Stimulated activated CD4-positive, alpha-beta T cell treated with anti-CD3 and anti-CD28 coated beads, Interleukin-4, amount 100 ng/mL, for 48 hours (primary cell): ENCODE results near the gene KEL.
A peak's percentile ranks its signal among the peaks of the same experiment; 100 is the strongest.
"Not testable (repeated sequence)": the region's sequence is repeated elsewhere in the genome, so short reads cannot be mapped to it uniquely, and the experiment has no call there.

Source experiments
- DNase-seq, 2 donors: peaks; one replicate each; pipeline ENCODE4 v3.0.0-alpha.2; 2020; ENCODE audit warnings: low read depth in 2 of 2

Gene KEL, protein sequence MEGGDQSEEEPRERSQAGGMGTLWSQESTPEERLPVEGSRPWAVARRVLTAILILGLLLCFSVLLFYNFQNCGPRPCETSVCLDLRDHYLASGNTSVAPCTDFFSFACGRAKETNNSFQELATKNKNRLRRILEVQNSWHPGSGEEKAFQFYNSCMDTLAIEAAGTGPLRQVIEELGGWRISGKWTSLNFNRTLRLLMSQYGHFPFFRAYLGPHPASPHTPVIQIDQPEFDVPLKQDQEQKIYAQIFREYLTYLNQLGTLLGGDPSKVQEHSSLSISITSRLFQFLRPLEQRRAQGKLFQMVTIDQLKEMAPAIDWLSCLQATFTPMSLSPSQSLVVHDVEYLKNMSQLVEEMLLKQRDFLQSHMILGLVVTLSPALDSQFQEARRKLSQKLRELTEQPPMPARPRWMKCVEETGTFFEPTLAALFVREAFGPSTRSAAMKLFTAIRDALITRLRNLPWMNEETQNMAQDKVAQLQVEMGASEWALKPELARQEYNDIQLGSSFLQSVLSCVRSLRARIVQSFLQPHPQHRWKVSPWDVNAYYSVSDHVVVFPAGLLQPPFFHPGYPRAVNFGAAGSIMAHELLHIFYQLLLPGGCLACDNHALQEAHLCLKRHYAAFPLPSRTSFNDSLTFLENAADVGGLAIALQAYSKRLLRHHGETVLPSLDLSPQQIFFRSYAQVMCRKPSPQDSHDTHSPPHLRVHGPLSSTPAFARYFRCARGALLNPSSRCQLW

DNA sequence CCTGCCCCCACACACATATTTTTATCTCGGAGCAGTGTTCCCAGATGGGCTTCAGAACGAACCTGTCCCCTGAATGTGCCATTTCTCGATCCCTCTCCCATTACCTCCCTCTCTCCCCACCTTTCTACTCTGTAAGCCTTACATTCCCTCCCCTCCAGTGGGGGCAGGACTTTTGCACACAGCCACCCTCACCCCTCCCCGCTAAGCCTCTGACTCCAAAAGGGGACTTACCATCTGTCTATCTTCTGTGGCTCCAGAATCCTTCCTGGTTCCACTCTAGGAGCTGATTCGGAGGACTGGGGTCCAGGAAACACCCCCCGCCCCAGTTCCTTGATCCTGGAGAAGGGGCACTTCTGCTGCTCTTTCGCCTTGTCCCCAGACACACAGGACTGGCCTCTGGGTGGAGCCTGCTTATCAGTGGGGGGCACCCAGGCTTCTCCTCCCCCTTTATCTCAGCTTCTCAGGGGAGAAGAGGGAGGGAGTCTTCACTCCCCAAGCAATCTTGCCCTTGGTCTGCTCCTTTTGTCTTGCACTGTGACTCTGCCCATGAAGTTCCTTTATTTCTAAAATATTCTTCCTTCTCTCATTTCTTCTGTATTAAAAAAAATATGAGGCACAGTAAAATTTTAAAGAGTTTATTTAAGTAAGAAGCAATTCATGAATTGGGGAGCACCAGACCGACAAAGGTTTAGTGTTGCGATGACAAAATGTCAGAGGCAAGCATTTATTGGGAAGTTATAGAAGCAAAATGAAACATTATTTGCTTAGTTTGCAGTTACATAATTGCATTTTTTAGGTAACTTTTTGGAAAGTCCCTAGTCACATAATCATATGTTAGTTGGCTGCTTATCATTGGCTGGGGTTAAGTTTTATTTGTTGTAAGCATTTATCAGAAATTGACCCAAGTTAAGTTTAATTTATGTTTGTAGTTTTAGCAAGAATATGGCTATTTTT, at the start of gene KEL:
TSS of gene KEL (minus strand) at position 391 of the 954 bp plus-strand sequence. CDS start at position 234, 157 bp downstream.
- no peak for DNase-seq

DNA sequence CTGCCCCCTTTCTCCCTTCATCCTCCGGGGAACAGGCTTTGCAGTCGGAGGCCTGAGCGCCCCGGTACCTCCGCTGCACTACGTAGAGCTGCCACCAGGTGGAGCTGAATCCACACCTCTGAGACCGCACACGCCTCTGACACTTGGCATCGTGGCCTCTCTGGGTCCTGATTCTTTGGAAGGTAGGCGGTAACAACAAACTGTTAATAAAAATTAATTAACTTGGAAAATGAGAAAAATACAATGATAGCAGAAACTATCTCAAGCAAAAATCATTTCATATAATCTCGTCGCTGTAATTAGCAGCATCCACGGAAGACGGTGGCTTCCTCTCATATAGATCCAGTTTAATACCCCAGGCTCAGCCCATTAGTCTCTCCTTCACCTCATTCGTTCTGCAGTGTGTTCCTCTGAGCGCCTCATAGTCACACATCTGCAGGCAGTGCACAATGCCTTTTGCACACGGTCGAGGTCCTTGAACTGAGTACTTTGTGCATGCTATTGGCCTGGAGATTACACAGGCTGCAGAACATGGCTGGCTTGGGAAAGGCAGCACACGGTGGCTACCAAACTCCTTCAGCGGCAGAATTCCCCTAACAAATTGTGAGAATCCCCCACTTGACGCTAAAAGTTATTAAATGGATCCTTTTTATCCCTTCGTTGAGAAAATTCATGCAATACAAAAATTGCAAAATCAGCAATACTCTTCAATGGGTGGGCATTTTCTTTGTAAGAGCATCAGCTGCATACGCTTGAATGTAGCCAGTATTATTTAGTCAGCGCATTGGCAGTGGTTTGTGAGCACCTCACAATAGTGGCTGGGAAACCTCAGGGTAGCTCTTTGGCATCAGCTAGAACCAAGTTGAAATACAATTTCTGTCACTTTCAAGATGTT, 46.1 kb upstream of the KEL start:
- peak; percentile 71 to 80 for DNase-seq

DNA sequence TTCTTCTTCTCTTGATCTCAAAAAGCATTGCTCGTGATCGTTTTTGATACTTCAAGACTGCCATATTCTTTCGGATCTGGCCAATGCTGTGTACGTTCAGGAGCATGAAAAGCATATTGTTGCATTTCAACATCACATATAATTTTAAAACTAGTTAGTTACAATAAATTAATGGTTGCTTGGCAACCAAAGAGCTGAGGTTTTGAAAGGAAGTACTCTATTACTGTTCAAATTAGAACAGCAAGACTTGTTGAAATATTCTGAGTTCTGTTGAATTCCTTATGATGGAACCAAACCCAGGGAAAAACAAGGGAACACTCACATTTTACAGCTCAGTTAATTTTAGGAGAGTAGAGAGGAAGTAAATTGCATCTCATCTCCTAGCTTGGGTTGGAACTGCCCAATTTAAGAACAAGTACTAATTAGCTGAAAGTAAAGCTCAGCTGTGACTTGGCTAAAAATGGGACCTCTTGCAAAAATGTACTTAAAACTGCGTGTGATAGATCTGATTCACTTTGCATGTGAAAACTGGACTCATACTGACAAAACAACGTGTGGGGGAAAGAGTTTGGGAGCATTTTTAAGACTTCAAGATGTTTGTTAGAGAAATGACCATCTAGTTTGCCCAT, 43.6 kb upstream of the KEL start:
- no peak for DNase-seq

DNA sequence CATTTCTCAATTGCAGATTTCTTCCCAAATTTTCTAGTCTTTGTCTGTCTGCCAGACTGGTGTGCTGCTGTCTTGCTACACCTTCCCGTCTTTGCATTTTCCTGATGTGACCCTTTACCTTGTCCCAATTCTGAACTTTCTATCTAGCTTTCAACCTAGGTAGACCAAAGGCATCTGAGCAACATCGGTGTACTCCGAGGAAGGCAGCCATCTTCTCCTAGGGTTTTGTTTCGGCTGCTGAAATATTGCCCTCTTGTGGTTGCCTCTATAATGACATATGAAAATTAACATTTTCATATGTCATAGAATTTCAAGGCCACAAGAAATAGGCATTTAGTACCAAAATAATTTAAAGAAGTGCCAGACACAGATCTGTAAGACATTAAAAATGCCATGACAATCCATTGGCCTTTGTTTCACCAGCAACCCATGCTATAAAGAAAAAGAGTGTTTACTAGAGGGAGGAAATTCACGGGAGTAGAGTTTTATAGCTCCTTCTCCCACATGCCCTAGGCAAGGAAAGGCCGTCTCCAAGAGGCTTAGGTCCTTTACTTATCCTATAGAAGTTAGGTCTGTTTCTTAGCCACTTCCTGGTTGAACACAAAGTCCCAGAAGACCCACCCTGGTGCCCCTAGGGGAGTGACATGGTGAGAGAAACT, 41.4 kb upstream of the KEL start:
- peak in 1 of 2 donors; percentile 16 for DNase-seq

DNA sequence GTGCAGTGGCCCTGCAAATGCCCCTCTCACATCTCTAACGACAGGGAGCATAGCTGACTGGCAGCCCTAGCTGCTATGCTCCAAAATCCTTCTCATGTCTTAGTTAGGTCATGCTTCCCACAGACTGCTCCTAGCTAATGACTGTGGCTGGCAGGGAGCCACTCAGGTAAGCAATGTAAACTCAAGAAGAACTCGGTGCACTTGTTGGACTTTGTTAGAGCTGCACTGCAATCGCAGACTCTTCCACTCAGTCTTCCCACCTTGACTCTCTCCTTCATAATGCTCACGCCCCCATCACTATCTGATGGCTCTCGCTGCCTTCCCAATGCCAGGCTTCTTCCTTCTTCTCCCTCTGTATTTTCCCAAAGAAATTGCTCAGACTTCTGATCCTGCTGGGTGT, 40.7 kb upstream of the KEL start:
- DNase-seq, result no peak

DNA sequence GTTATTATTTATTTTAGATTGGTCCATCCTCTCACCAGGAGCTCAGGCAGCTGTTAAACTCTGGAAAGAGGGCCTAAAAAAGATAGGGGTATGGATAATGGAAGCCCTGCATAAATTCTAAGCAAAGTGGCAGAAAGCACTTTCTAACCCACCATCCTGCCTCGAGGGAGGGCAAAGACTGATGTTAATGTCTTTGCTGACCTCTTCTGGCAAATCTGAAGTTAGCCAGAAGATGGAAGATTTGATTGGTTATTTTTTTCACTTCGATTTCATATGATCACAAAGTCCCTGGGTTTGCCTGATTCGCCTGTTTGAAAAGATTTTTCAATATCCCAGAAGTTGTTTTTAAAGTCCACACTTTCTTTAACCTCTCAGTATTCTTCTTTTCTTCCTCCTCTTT, 39.9 kb upstream of the KEL start:
- DNase-seq, result no peak

DNA sequence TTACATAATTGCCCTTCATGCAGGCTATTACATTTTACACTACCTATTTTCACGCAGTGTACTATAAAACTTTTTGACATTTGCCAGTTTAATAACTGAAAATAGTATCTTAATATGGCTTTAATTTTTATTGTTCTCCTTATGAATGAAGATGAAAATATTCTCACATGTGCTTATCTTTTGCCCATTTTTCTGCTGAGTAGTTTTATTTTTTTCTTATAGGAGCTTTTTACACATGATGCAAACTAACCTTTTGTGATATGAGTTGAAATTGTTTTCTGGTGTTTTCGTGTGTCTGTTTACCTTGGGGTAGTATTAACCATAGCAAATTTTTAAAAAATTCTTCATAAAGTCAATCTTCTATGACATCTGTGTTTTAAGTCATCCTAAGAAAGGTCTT, 38.5 kb upstream of the KEL start:
- DNase-seq, result no peak

DNA sequence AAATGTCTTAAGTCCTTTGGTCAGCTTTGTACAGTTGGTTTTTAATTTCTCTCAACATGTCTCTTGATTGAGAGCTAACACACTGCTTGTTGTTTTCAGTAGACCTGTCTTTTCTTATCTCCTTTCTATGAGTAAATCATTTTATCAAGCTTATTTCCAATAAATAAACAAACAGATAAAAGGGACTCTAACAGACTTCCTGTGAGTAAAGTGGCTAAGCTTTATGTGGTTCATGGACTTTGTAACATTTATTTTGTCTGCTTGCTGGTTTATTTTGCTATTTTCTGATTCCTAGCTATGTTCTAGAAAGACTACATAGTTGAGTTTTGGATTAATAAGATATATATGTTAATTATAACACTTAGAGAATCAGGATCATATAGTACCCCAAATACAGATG, 37.6 kb upstream of the KEL start:
- no peak for DNase-seq

DNA sequence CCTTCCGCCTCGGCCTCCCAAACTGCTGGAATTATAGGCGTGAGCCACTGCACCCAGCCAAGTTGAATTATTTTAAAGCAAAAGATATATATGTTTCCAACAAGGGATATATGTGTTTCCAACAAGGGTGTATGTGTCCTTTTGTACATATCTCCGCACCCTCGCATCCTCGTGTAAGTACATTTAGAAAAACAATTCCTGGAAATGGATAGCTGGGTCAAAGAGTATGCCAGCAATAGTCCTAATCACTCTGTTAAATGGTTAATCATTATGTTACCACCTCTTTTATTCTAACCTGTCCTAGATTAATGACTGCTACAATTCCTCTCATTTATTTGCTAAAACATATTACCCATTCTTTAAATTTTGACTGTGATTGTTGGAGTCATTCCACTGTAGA, 36.8 kb upstream of the KEL start:
- no peak for DNase-seq

DNA sequence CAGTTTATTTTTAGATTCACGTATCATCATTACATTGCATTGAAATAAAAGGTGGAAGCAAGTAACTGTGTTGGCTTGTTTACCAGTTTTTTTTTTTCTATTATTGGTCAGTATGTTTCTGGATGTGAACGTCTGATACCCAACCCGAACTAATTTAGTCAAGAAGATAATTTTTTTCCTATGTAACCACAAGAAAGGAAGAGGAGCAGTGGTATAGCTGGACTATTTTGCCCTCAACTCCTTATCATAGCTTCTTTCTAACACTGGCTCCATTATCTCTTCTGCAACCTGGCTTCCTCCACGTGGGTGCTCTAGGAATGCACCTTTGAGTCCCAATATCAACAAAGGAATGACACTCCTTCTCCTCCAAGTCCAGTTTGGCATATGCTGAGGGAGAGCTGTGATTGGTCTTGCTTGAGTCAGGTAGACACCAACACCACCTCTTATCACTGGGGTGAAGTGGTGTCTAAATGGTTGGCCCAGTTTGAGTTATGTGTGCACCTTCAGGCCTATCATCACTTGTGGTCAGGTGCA, 35.4 kb upstream of the KEL start:
- DNase-seq, result no peak

DNA sequence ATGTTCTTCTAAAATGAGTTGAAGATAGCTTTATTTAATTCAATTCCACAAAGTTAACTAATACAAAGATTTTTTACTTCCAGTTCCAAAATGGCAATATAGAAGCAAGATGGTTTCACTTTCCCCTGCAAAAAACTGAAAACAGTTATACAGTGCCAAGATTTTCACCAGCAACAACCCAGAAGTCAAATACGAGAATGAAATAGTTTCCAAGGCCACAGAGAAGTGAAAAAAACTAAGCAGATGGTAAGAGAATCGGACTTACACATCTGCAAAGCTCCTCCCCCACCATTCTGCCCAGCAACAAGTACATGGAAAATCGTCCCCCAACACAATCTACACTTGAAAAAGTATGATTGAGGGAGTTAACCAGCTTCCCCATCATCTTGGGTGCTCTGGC, 30.3 kb upstream of the KEL start:
- no peak for DNase-seq

DNA sequence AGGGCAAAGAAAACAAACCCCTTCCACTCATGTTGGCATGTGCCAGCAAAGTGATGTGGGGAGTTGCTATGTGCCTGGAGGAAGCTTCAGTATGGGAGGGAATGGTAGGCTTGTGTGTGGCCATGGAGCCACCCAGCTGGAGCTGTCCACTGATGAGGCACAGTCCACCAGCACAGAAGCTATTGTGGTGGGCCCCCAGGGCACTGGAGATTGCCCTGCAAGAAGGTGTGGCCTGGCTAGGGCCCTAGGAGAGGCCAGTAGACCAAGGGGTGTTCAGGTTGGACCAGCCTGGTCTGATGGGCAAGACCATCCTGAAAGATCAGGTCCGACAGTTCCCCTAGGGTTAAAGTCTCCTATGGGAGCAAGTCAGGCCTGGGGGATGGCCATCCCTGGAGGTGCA, 22.1 kb upstream of the KEL start:
- no peak for DNase-seq

DNA sequence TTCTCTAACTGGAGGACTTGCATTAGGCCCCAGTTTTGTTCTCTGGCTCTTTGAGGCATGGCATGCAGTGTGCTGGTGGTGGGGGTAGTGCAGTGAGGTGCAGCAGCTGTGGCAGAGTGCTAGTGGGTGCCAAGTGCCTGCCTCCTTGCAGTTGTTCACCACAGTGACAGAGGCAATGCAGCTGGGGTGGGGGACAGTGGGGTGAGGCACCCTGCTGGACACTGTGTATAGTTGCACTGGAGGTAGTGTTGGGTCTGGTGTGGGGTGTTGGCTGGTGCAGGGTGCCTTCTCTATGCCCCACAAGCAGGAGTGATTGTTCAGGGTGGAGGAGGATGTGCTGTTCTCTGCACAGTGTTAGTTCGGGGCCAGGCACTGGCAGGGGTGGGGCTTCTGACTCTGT, 21.7 kb upstream of the KEL start:
- no peak for DNase-seq

DNA sequence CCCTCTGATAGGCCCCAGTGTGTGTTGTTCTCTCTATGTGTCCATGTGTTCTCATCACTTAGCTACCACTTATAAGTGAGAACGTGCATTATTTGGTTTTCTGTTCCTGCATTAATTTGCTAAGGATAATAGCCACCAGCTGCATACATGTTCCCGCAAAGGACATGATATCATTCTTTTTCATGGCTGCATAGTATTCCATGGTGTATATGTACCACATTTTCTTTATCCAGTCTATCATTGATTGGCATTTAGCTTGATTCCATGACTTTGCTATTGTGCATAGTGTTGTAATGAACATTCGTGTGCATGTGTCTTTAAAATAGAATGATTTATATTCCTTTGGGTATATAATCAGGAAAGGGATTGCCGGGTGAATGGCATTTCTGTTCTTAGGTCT, 16.2 kb upstream of the KEL start:
- DNase-seq, result not testable (repeated sequence)

DNA sequence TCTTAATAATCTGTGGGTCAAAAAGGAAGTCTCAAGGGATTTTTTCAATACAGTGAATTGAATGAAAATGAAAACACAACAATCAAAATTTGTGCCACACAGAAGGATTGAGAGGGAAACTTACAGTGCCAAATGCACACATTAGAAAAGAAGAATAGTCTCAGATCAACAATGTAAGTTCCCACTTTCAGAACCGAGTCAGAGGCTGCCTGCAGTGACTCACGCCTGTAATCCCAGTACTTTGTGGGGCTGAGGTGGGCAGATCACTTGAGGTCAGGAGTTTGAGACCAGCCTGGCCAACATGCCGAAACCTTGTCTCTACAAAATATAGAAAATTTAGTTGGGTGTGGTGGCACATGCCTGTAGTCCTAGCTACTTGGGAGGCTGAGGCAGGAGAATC, 12.5 kb upstream of the KEL start:
- no peak for DNase-seq

DNA sequence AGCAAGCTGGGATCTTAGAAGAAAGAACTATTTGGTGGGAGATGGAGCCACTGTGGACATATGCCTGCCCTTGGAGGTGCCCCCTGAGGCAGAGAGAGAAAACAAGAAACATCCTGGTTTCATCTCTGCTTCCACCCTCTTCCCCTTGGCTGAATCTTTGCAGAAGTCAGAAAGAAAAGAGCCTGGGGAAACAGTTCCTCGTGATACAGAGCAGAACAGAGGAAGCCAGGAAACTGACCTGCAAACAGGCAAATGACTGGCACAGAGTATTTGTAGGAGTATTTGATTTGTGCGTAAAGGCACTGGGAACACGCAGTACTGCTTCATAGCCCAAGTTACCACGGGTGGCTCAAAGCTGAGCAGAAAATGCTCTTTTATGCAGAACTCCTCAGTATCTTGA, 7.0 kb upstream of the KEL start:
- no peak for DNase-seq

DNA sequence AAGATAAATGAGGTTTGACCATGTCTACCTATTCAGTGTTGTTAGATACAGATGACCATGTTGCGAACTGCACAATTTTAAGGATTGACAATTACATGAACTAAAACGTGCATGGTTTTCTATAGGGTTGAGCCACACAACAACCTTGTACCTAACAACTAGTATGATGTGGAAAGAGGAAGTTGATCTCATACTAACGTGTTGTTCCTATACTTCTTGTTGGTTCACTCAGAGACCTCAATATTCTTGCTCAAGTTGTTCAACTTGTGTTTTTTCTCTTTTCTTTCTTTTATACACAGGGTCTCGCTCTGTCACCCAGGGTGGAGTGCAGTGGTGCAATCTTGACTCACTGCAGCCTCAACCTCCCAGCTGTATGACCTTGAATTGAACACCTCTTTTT, 6.1 kb upstream of the KEL start:
- no peak for DNase-seq

DNA sequence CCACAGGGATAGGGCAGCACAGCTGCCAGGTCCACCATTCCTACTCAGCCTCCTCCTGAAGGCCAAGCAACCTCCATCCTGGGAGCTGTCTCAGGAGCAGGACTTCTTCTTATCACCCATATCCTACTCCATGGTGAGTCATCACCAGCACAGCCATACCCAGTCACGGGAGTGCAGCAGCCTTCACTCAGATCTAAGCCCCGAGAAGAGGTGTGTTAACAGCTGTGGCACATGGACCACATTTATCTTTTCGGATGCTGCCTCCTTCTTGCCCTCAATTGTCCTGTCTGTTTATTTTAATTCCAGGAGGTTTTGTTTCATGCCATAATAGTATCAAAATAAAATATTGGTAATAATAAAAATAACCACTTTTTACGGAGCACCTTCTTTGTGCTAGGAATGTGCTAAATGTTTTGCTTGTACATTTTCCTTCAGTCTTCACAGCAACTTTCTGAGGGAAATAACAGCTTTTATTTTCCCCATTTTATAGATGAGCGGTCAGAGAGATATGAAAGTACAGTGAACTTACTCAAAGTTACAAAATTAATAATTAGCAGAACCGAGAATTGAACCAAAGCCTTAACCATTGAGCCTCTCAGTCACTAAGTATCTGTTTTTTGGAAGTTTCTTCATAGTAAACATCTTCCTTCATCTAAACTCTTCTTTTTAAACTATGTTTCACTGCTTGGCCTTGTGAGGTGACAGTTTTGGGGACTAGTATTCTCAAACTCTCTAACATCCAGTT, 2.5 kb upstream of the KEL start:
- no peak for DNase-seq

DNA sequence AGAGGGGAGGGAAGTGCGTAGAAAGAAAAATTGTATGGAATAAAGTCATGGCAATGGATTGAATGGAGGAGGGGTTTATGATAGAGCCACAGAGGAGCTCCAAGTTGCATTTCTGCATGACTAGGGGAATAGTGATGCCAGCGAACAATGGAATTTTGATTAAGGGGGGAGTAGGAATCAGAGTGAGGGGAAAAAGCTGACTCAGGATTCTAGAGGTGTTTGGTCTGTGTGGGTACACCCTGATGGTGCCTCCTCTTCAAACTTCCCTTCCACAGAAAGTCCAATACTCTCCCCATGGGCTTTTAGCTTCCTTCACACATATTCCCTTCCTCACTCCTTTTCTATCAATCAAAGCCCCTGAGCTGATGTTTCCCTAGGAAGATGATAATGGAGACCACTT, 1.8 kb upstream of the KEL start:
- no peak for DNase-seq
